IPS-NIHi11 (cell line): ENCODE measurements around the gene ROBO1.

Source experiments
- DNase-seq: peaks from one replicate; pipeline ENCODE4 v3.0.0; 2012; ENCODE audit warnings: mixed read lengths, low spot score

ROBO1 gene

DNA sequence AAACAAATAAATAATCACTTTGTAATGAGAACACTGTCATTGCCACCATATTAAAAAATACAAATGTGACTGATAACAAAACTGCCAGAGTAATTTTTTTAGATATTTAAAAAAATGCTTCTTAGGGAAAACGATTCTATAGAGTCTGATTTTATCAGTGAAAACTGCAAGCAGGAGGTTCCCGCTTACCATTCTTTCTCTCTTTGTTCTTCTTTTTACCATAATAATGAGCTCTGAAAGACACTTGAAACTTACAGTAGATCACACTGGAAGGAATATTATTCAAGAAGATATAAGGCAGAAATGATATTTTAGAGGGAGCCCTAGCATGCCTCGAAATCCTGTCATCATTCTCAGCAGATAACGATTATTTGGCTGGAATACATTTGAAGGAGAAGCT, 701.3 kb downstream of the ROBO1 start:
- no peak for DNase-seq

- DNase-seq: no peak
Observed at GRCh38 chr3:79063624-79064023, 704.2 kb downstream of the ROBO1 start.

GRCh38 chr3:79057756-79058155, 710.0 kb downstream of the ROBO1 start:
- no peak for DNase-seq

DNA sequence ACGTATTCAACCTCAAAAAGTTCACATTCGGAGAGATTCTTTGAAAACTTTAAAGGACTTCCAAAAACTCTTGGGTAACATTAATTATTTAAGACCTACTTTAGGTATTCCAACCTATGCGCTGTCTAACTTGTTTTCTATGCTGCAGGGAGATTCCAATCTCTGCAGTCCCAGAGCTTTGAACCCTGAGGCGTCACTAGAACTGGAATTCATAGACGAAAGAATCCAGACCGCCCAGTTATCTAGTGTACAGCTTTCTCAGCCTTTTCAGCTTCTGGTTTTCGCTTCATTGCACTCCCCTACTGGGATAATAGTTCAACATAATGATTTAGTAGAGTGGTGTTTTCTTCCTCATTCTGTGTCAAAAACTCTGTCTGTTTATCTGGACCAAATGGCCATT, 711.3 kb downstream of the ROBO1 start:
- no peak for DNase-seq

GRCh38 chr3:79052054-79052681, 715.6 kb downstream of the ROBO1 start:
- no peak for DNase-seq

GRCh38 chr3:79047581-79047980, 720.2 kb downstream of the ROBO1 start:
- DNase-seq: no peak

DNA sequence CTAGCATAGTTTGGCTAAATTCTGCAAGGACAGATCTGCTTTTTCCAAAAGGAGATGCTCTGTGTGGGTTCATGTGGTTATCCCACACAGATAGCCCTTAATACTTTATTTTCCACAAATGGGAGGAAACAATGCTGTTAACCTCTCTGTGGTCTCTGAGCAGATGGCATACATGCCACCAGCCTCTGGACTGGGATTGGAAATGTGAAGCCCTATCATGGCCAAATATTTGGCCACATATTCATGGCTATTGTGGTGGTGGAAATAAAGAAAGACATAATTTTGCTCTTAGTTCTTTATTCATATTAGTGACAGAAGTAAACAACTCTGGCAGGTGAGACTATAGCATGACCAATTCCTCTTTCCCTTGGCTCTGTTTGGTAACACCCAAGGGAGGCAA, 726.2 kb downstream of the ROBO1 start:
- no peak for DNase-seq

- DNase-seq: no peak
Observed at GRCh38 chr3:79040701-79041100, 727.1 kb downstream of the ROBO1 start.

DNA sequence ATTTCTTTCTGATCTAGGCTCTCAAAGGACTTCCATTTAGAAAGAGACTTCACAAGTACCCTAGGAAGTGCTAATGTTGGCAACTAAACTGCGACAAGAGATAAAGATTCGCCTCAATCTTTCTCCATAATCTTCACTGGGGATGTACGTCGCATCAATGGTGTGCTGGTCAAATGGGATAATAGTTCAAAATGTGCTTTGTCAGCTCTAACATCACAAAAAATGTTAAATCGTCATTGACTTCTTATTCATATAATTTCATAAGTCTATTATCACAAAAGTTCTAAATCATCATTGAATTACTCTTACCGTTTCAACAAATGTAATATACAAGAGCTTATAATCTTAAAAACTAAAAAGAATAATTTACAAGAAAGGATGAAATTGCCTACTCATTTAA, 727.7 kb downstream of the ROBO1 start:
- no peak for DNase-seq

GRCh38 chr3:79039192-79039591, 728.6 kb downstream of the ROBO1 start:
- DNase-seq: no peak

DNA sequence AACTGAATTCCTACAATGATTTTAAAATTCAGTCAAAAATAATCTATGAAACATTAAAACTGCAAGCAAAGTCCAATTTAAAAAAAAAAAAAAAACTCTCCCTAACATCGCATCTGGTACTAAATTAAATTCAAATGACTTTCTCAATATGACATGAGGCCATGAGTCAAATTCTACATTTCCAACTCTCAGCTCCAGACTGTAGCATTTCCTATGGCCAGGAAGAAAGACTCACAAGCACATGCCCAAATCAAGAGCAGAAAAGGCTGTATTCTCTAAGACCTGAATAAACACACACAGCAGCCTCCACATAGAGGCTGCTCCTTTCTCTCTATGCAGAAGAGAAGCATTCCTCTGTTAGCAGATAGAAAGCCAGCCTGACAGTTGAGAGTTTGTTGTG, 729.2 kb downstream of the ROBO1 start:
- no peak for DNase-seq

DNA sequence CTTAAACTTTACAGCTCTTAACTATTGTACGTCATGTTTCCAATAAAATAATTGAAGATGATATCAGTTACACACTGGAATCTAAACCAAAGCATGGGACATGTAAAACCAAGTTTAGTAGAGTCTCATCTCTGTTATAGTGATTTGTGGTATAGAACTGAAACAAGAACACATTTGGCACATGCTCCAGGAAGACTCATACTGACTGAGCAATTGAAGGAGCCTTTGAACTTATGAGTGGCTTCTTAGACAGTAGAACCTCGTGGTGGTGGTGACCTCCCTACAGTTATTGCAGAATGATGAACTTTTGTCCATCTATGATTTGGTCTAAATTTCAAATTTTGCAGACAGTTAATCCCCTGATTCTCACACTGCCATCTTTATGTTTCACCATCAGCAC, 729.7 kb downstream of the ROBO1 start:
- no peak for DNase-seq

GRCh38 chr3:79032686-79033318, 735.0 kb downstream of the ROBO1 start:
- peak; percentile 29 for DNase-seq

GRCh38 chr3:79030157-79030556, 737.6 kb downstream of the ROBO1 start:
- DNase-seq: no peak

- DNase-seq: no peak
Observed at GRCh38 chr3:79028916-79029315, 738.9 kb downstream of the ROBO1 start.

GRCh38 chr3:79027593-79027992, 740.2 kb downstream of the ROBO1 start:
- DNase-seq: no peak

- DNase-seq: no peak
Observed at GRCh38 chr3:79019924-79020173, 747.9 kb downstream of the ROBO1 start.

DNA sequence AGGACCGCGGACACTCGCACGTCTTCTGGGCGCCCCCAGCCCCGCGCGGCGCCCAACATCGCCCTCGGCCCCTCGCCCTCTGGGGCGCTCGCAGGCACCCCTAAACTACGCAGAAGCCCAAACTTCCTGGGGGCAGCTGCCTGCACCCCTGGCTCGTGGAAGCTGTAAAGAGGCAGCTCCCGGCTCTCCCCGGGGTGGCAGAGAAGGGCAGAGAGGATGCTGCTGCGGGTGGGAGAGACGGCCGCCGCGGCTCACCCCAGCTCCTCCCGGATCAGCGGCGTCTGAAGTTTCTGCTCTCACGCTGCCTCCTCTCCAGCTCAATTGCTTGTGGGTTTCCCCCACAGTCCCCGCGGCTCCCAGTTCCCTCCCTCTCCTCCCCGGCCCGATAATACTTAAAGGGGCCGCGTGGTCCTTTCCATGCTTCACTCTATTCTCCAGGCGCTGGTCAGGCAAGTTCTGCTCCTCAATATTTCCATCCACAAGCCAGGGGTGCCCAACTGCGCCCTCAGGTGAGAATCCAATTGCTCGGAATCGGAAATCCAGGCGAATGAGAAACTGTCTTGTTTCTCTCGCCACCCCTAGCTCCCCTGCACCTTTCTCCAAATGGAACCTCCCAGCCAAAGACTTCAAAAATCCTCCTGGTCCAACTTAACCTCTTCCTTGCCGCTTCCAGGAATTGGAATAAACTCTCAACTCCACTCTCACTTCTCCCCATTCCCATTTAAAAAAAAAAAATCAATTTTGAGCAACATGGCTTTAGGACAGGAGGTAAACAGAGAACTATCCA, 748.5 kb downstream of the ROBO1 start:
- peak; percentile 81 for DNase-seq

DNA sequence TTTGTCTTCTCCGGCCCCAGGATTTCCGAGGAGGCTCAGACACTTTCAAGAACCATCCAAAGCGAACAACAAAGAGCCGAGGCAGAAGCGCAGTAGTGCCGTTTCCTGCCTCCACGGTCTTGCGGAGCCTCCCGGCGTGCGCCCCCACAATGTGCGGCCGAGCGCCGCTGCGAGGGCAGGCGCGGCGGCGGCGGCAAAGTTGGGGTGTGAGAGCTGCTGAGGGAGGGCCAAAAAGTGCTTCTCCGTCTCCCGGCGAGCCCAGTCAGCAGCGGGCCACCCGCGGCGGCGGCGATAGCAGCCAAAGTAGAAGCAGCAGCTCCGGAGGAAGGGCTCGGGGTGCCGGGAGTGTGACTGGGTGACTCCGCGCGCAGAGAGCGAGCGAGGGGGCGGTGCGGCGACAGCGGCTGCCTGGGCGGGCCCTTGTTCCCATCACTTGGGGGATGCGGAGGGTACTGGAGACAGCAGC, 749.1 kb downstream of the ROBO1 start:
- DNase-seq: peak; percentile 65

- DNase-seq: no peak
Observed at GRCh38 chr3:79018265-79018664, 749.5 kb downstream of the ROBO1 start.

- no peak for DNase-seq
Observed at GRCh38 chr3:79016587-79017376, 751.0 kb downstream of the ROBO1 start.

DNA sequence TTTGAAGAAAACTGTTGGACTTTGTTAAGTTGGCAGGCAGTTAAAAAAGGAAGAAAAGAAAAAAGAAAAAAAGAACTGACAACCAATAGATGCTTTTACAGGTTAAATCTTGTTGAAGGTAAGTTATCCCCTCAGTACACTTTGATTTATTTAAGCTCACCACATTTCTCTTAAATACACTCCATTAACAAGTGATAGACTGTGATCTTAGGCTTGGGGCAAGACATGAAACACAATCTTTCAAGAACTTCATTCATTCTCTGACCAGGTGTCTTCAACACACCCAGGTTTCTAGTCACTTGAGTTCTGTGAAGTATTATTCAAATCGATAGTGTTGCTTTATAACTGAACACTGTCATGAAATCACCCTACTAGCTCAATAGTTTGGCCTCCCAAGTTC, 751.9 kb downstream of the ROBO1 start:
- no peak for DNase-seq

DNA sequence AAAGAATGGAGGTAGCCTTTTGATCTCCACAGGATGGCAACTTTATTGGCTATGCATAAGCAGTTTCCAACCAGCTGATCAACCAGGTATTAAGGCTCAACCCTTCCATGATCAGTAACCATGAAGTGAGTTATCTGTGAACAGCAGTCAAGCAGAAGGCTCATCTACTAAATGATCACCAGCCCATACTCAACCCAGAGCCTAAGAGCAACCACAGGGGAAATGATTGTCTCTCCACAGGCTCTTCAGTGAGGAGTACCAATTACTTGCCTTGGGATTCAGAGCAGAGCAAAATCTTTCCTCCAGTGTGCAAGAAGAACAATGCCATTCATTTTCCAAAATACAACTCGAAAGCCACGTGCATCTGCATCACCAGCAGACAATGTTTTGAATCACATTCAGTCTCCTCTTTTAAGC, 754.8 kb downstream of the ROBO1 start:
- DNase-seq: no peak
